Endothelial cell of umbilical vein (primary cell): Measurements from ENCODE around the gene USP19. TPM values are rescaled to one million over a fixed set of nuclear protein-coding genes. Genes with fewer than 3 reads are reported as not detected.

ENCODE experiments used
- BruUV-seq: library from RNA; stranded (reverse); fragments of 400-500 nt; replicated peaks from 2 replicates; lab custom pipeline; 2021; lab: Mats Ljungman, UMichigan
- CTCF ChIA-PET: fragments of 300-600, 350-600 bp; sonication (Branson Sonifier 250); formaldehyde crosslinking; loops from one replicate; lab custom pipeline; 2021; ENCODE audit warnings: antibody characterized with exemption, inconsistent platforms; lab: Charles Lee
- POLR2A ChIA-PET: fragments of 300-600, 350-600 bp; sonication (Branson Sonifier 250); formaldehyde crosslinking; loops from one replicate; lab custom pipeline; 2021; ENCODE audit warnings: antibody characterized with exemption, inconsistent platforms; lab: Charles Lee
- DNase-seq: peaks from one replicate; pipeline ENCODE4 v3.0.0-alpha.2; 2011; ENCODE audit warnings: low read depth, low spot score
- FAIRE-seq: peaks from 2 replicates; lab custom pipeline; 2011; peaks lifted over from hg19 to GRCh38; lab: Jason Lieb, UNC
- H2AFZ ChIP-seq: 2 replicates; pipeline ENCODE4 v1.6.0; 2012; ENCODE audit warnings: low read depth, low read length, control low read depth, inconsistent platforms
- H3K27ac ChIP-seq: 2 replicates; pipeline ENCODE4 v1.5.1; 2011; ENCODE audit warnings: low read depth, mild to moderate bottlenecking, control low read depth, low read length, moderate library complexity; ENCODE audit not compliant: insufficient read depth
- H3K27me3 ChIP-seq, 2 experiments: 2 replicates each; pipeline versions ENCODE4 v1.6.0 to v1.6.1; 2011; ENCODE audit warnings: low read length in 2 of 2, mixed read lengths in 1 of 2; ENCODE audit not compliant: control insufficient read depth in 2 of 2, insufficient read depth in 2 of 2
- H3K36me3 ChIP-seq, 2 experiments: 2 replicates in 1 of 2; 3 replicates in 1 of 2; pipeline ENCODE4 v1.5.1; 2011; ENCODE audit warnings: low read length in 2 of 2, mild to moderate bottlenecking in 1 of 2, moderate library complexity in 1 of 2; ENCODE audit not compliant: control insufficient read depth in 2 of 2, insufficient read depth in 2 of 2; ENCODE audit errors: extremely low read depth in 1 of 2
- H3K4me1 ChIP-seq: 3 replicates; pipeline ENCODE4 v1.5.1; 2011; ENCODE audit warnings: mild to moderate bottlenecking, low read length; ENCODE audit not compliant: control insufficient read depth, insufficient read depth; ENCODE audit errors: extremely low read depth
- H3K4me2 ChIP-seq: 2 replicates; pipeline ENCODE4 v1.6.1; 2011; ENCODE audit warnings: low read length, control low read depth, mixed read lengths; ENCODE audit not compliant: insufficient read depth
- H3K4me3 ChIP-seq, 3 experiments: fragments of 200-600 bp in 1 of 3; sonication (generic), shearing (Covaris generic) in 1 of 3; replicated peaks in 1 of 3; 2 replicates each; pipeline ENCODE4 v1.5.1; 2011 to 2016; ENCODE audit warnings: control low read depth in 3 of 3, low read length in 3 of 3, mild to moderate bottlenecking in 2 of 3, inconsistent platforms in 1 of 3, low read depth in 1 of 3, moderate library complexity in 1 of 3; ENCODE audit not compliant: insufficient read depth in 1 of 3
- H3K79me2 ChIP-seq: 2 replicates; pipeline ENCODE4 v1.6.0; 2012; ENCODE audit warnings: low read length, inconsistent platforms; ENCODE audit not compliant: control insufficient read depth, insufficient read depth
- H3K9ac ChIP-seq: replicated peaks from 2 replicates; pipeline ENCODE3; 2011; ENCODE audit warnings: low read length, control low read depth; ENCODE audit not compliant: insufficient read depth; ENCODE audit errors: extremely low read depth
- H3K9me1 ChIP-seq: replicated peaks from 3 replicates; pipeline ENCODE4 v1.6.0; 2011; ENCODE audit warnings: mild to moderate bottlenecking, low read length; ENCODE audit not compliant: control insufficient read depth, insufficient read depth; ENCODE audit errors: extremely low read depth
- H3K9me3 ChIP-seq: replicated peaks from 2 replicates; pipeline ENCODE4 v1.5.1; 2012; ENCODE audit warnings: low read length, inconsistent platforms; ENCODE audit not compliant: control insufficient read depth, insufficient read depth
- H4K20me1 ChIP-seq: replicated peaks from 2 replicates; pipeline ENCODE3; 2011; ENCODE audit warnings: mild to moderate bottlenecking, low read length; ENCODE audit not compliant: control insufficient read depth, insufficient read depth; ENCODE audit errors: extremely low read depth
- EZH2 ChIP-seq: IDR thresholded peaks from 2 replicates; pipeline ENCODE4 v1.6.1; 2012; ENCODE audit warnings: borderline replicate concordance, low read depth, mild to moderate bottlenecking, moderate library complexity, low read length, inconsistent platforms; ENCODE audit not compliant: severe bottlenecking
- FOS ChIP-seq: IDR thresholded peaks from 2 replicates; pipeline ENCODE4 v1.6.1; 2011; ENCODE audit warnings: mild to moderate bottlenecking, low read length, moderate library complexity, borderline replicate concordance; ENCODE audit not compliant: insufficient read depth
- GATA2 ChIP-seq: IDR thresholded peaks from 2 replicates; pipeline ENCODE4 v1.7.0; 2011; ENCODE audit warnings: low read depth, mild to moderate bottlenecking, moderate library complexity, mixed read lengths, low read length; ENCODE audit not compliant: insufficient read length, insufficient read depth
- JUN ChIP-seq: IDR thresholded peaks from 2 replicates; pipeline ENCODE4 v1.6.1; 2011; ENCODE audit warnings: borderline replicate concordance, low read depth; ENCODE audit not compliant: insufficient read length, insufficient read depth
- MYC ChIP-seq: IDR thresholded peaks from one replicate; pipeline ENCODE4 v1.6.1; 2011; ENCODE audit warnings: mild to moderate bottlenecking, low read depth, low read length
- POLR2A ChIP-seq: IDR thresholded peaks from 2 replicates; pipeline ENCODE4 v1.6.1; 2012; ENCODE audit warnings: low read depth, mild to moderate bottlenecking, control low read depth, low read length
- POLR2AphosphoS5 ChIP-seq: IDR thresholded peaks from 2 replicates; pipeline ENCODE4 v1.6.1; 2012; ENCODE audit warnings: low read depth, mild to moderate bottlenecking, control low read depth, low read length, moderate library complexity; ENCODE audit not compliant: insufficient read depth
- dilution Hi-C: fragments of 300-500 bp; cut with MboI; formaldehyde crosslinking; loops from one replicate; pipeline ENCODE4 v1.15.0; 2019; ENCODE audit warnings: low sequenced_read_pairs; ENCODE audit not compliant: extremely low pct_ligation_motif_present
- intact Hi-C: fragments of 100-400 bp; cut with micrococcal nuclease; formaldehyde crosslinking; loops from one replicate; pipeline ENCODE4 v1.10.0; 2022
- polyA plus RNA-seq, 4 experiments: library from polyadenylated mRNA; depleted of rRNA in 3 of 4; stranded (reverse) in 3 of 4; unstranded in 1 of 4; fragments of >200 nt; gene quantifications; 2 replicates each; pipeline versions ENCODE4 v1.2.1 to v1.2.3, GENCODE V29; 2011 to 2012; ENCODE audit warnings: missing spikeins in 1 of 4
- total RNA-seq: library from RNA; stranded (reverse); gene quantifications from 2 replicates; pipeline ENCODE4 v1.2.3, GENCODE V29; 2021
- TF ChIP-seq, protein P1 (sequence below), 2 donors: IDR thresholded peaks; 1 replicate in 1 of 2; 2 replicates in 1 of 2; pipeline ENCODE4 v1.5.1; 2011; ENCODE audit warnings: low read length in 2 of 2, mild to moderate bottlenecking in 2 of 2, moderate library complexity in 2 of 2, control low read depth in 1 of 2, inconsistent platforms in 1 of 2, low read depth in 1 of 2; ENCODE audit not compliant: insufficient read depth in 1 of 2; ENCODE audit errors: extremely low read depth in 1 of 2

The USP19 gene
- total and polyA plus RNA-seq, 2 donors (not counting 3 experiments of a cell fraction or from before 2014, with no cell fraction given), result 31.3 to 39.1 TPM

DNA sequence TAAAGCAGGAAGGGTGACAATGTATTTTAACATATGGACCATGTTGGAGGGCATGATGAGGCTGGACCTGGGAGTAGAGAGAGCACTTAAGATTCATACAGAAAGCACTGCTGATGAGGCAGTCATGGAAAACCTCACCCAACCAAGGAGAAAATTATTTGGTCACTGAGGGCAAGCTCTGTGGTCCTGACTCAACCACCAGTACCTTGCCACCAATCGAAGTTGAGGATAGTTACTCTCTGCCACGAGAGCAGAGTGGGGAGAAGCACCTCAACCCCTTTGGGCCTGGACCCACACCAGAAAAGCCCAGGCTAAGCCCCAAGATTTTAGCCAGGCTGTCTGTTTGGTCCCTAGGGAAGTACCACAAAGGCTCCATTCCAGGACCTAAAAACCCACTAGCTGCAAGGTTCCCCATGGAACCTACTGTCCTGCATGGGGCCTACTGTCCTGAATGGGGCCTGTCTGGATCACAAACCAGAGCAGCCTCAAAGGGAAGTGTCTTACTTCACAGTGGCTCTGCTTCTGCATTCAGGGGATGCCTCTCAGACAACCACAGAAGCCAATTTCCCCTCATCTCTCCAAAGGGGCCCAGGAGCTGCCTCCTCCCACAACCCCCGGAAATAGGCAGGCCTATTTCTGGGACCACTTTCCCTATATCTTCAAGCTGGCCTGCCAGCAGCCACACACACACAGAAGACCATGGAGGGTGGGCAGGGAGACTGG is 41.3 kb upstream of the USP19 start:
- Histone ChIP-seq H3K9me1 (no peaks in the 10 kb centered on the region), H3K9ac (no peak overlapping the region), H4K20me1 (no peaks in the 10 kb centered on the region), H3K4me2 (no peak overlapping the region), H3K4me3 (no peak overlapping the region), H2AFZ (no peak overlapping the region), H3K4me1 (peaks cover 15% of the 10 kb centered on the region), H3K79me2 (peaks cover 22% of the 10 kb centered on the region), H3K9me3 (no peaks in the 10 kb centered on the region), H3K36me3 (peaks cover 2 to 16% of the 10 kb centered on the region in 2 experiments), H3K27ac (no peak overlapping the region), H3K27me3 (no peaks in the 10 kb centered on the region)
- CTCF ChIA-PET, result no interaction called here
- POLR2A ChIA-PET, result no interaction called here
- TF ChIP-seq GATA2 (no peak), EZH2 (no peak), POLR2A (peak; percentile 19), POLR2AphosphoS5 (no peak)
- TF ChIP-seq, protein P1, sequence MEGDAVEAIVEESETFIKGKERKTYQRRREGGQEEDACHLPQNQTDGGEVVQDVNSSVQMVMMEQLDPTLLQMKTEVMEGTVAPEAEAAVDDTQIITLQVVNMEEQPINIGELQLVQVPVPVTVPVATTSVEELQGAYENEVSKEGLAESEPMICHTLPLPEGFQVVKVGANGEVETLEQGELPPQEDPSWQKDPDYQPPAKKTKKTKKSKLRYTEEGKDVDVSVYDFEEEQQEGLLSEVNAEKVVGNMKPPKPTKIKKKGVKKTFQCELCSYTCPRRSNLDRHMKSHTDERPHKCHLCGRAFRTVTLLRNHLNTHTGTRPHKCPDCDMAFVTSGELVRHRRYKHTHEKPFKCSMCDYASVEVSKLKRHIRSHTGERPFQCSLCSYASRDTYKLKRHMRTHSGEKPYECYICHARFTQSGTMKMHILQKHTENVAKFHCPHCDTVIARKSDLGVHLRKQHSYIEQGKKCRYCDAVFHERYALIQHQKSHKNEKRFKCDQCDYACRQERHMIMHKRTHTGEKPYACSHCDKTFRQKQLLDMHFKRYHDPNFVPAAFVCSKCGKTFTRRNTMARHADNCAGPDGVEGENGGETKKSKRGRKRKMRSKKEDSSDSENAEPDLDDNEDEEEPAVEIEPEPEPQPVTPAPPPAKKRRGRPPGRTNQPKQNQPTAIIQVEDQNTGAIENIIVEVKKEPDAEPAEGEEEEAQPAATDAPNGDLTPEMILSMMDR (IDR thresholded peaks at IDR 0.05; ENCODE audit: extremely low read depth in 1 of 2, insufficient read depth in 1 of 2, low read depth in 1 of 2, low read length in 2 of 2), result no peak
- DNase-seq (no peak), FAIRE-seq (no peak)
- dilution Hi-C loops, result no loop called here
- intact Hi-C loops, result no loop called here
- BruUV-seq, result no TSS peak

GRCh38 chr3:49161197-49161596 is 40.6 kb upstream of the USP19 start:
- Histone ChIP-seq H3K9ac (no peak overlapping the region), H2AFZ (no peak overlapping the region), H3K4me1 (peaks cover 8% of the 10 kb centered on the region), H3K27me3 (no peaks in the 10 kb centered on the region), H3K4me3 (no peak overlapping the region), H3K36me3 (peaks cover 2 to 16% of the 10 kb centered on the region in 2 experiments), H3K27ac (no peak overlapping the region), H4K20me1 (no peaks in the 10 kb centered on the region), H3K9me1 (no peaks in the 10 kb centered on the region), H3K79me2 (peaks cover 16% of the 10 kb centered on the region), H3K9me3 (no peaks in the 10 kb centered on the region), H3K4me2 (no peak overlapping the region)
- BruUV-seq, result no TSS peak
- no peak for DNase-seq
- dilution Hi-C loops (no loop called here), intact Hi-C loops (no loop called here)
- POLR2A ChIA-PET, result no interaction called here
- CTCF ChIA-PET, result no interaction called here
- TF ChIP-seq, protein P1 (IDR thresholded peaks at IDR 0.05; ENCODE audit: extremely low read depth in 1 of 2, insufficient read depth in 1 of 2, low read depth in 1 of 2, low read length in 2 of 2), result no peak
- no peak for TF ChIP-seq JUN
- TF ChIP-seq MYC, result no peak
- TF ChIP-seq POLR2A, result no peak
- no peak for TF ChIP-seq POLR2AphosphoS5
- no peak for TF ChIP-seq EZH2
- no peak for TF ChIP-seq FOS
- FAIRE-seq, result no peak
